Panc1 (cell line): ENCODE results near the gene CKAP5. TPM values are rescaled to one million over a fixed set of nuclear protein-coding genes. Genes with fewer than 3 reads are reported as not detected.

Experiments used
- ATAC-seq: fragments of 200-7000 bp; cut with Tn5 transposase; 2 replicates; pipeline ENCODE4 v1.9.1; 2020; ENCODE audit warnings: mild to moderate bottlenecking, moderate library complexity
- BruUV-seq: library from RNA; stranded (reverse); fragments of 400-500 nt; replicated peaks from 2 replicates; lab custom pipeline; 2021; lab: Mats Ljungman, UMichigan
- CTCF ChIA-PET: fragments of 300-600 bp; sonication (Branson Sonifier 250); formaldehyde crosslinking; loops from one replicate; lab custom pipeline; 2022; ENCODE audit warnings: antibody characterized with exemption; lab: Charles Lee
- POLR2A ChIA-PET: fragments of 300-600 bp; sonication (Branson Sonifier 250); formaldehyde crosslinking; loops from one replicate; lab custom pipeline; 2022; ENCODE audit warnings: antibody characterized with exemption; lab: Charles Lee
- DNase-seq: peaks from one replicate; pipeline ENCODE4 v3.0.0-alpha.2; 2010; ENCODE audit warnings: low read depth, low spot score
- H3K27ac ChIP-seq: 2 replicates; pipeline ENCODE4 v1.5.1; 2011; ENCODE audit warnings: mild to moderate bottlenecking, low read length, inconsistent platforms
- H3K27me3 ChIP-seq: fragments of 200-500 bp; sonication (Bioruptor generic); 2 replicates; pipeline ENCODE4 v1.6.0; 2014; ENCODE audit warnings: low read length, inconsistent platforms; ENCODE audit not compliant: control insufficient read depth, insufficient read depth
- H3K36me3 ChIP-seq: fragments of 200-500 bp; sonication (Bioruptor generic); 2 replicates; pipeline ENCODE4 v1.5.1; 2014; ENCODE audit warnings: inconsistent platforms, mild to moderate bottlenecking, low read length, moderate library complexity; ENCODE audit not compliant: control insufficient read depth, insufficient read depth
- H3K4me1 ChIP-seq: 2 replicates; pipeline ENCODE4 v1.5.1; 2011; ENCODE audit warnings: inconsistent platforms, mild to moderate bottlenecking, low read length, moderate library complexity; ENCODE audit not compliant: control insufficient read depth, insufficient read depth
- H3K4me3 ChIP-seq, 2 experiments: 2 replicates each; pipeline ENCODE4 v1.5.1; 2011 to 2012; ENCODE audit warnings: low read depth in 2 of 2, low read length in 2 of 2, mild to moderate bottlenecking in 2 of 2, inconsistent platforms in 1 of 2, moderate library complexity in 1 of 2
- H3K9me3 ChIP-seq: fragments of 200-500 bp; sonication (Bioruptor generic); 2 replicates; pipeline ENCODE4 v1.5.1; 2014; ENCODE audit warnings: low read depth, mild to moderate bottlenecking, inconsistent platforms, low read length, moderate library complexity; ENCODE audit not compliant: control insufficient read depth, insufficient read depth
- CTCF ChIP-seq: fragments of 450-650 bp; IDR thresholded peaks from 2 replicates; pipeline ENCODE4 v1.5.1; 2017; ENCODE audit warnings: mild to moderate bottlenecking
- POLR2AphosphoS5 ChIP-seq: IDR thresholded peaks from 2 replicates; pipeline ENCODE4 v1.6.1; 2012; ENCODE audit warnings: mild to moderate bottlenecking, low read depth, low read length, moderate library complexity
- REST ChIP-seq, 2 experiments: IDR thresholded peaks; 2 replicates each; pipeline ENCODE4 v1.6.1; 2011 to 2012; ENCODE audit warnings: low read depth in 2 of 2, control low read depth in 1 of 2, low read length in 1 of 2, mild to moderate bottlenecking in 1 of 2, moderate library complexity in 1 of 2; ENCODE audit not compliant: insufficient read depth in 1 of 2
- SIN3A ChIP-seq: IDR thresholded peaks from 2 replicates; pipeline ENCODE4 v1.6.1; 2012; ENCODE audit warnings: low read depth, mild to moderate bottlenecking, low read length, moderate library complexity, borderline replicate concordance; ENCODE audit not compliant: insufficient read depth
- TCF7L2 ChIP-seq: IDR thresholded peaks from 2 replicates; pipeline ENCODE4 v1.6.1; 2011; ENCODE audit warnings: mild to moderate bottlenecking, low read depth, low read length, inconsistent platforms
- in situ Hi-C: cut with HindIII; loops from 2 replicates; pipeline ENCODE4 v1.10.0; 2016; ENCODE audit warnings: low sequenced_read_pairs, low pct_unique_long_range_greater_than_20kb
- intact Hi-C: fragments of 100-400 bp; cut with micrococcal nuclease; formaldehyde crosslinking; loops from one replicate; pipeline ENCODE4 v1.10.0; 2022; ENCODE audit not compliant: unreplicated experiment
- total RNA-seq: library from RNA; stranded (reverse); gene quantifications from one replicate; pipeline ENCODE4 v1.2.1, GENCODE V29; 2021; ENCODE audit not compliant: unreplicated experiment

The CKAP5 gene
- total RNA-seq, 1 experiment from 2014 or later = 191 TPM

GRCh38 chr11:46892838-46893237 lies 46.8 kb upstream of the CKAP5 start:
- TF ChIP-seq TCF7L2 = no peak
- TF ChIP-seq POLR2AphosphoS5 = no peak
- no peak for TF ChIP-seq SIN3A
- no peak for TF ChIP-seq REST (IDR thresholded peaks at IDR 0.05; ENCODE audit: insufficient read depth in 1 of 2, low read depth in 2 of 2, low read length in 1 of 2)
- no peak for TF ChIP-seq CTCF
- no peaks in the 10 kb centered on the region for H3K27me3 ChIP-seq
- ChIA-PET CTCF (no interaction called here), POLR2A (no interaction called here)
- H3K9me3 ChIP-seq = no peaks in the 10 kb centered on the region
- ATAC-seq (no peak), DNase-seq (no peak)
- intact Hi-C loops (no loop called here), in situ Hi-C loops (no loop called here)
- no peak overlapping the region for H3K27ac ChIP-seq
- H3K4me3 ChIP-seq = no peak overlapping the region
- no TSS peak for BruUV-seq
- H3K4me1 ChIP-seq = no peaks in the 10 kb centered on the region
- no peaks in the 10 kb centered on the region for H3K36me3 ChIP-seq

GRCh38 chr11:46892109-46892508 lies 46.0 kb upstream of the CKAP5 start:
- in situ Hi-C loops = no loop called here
- Histone ChIP-seq H3K36me3 (no peaks in the 10 kb centered on the region), H3K27ac (no peak overlapping the region), H3K9me3 (no peaks in the 10 kb centered on the region), H3K4me1 (no peaks in the 10 kb centered on the region), H3K4me3 (no peak overlapping the region), H3K27me3 (no peaks in the 10 kb centered on the region)
- DNase-seq (no peak), ATAC-seq (no peak)
- ChIA-PET CTCF (no interaction called here), POLR2A (no interaction called here)
- TF ChIP-seq TCF7L2 = no peak
- no peak for TF ChIP-seq POLR2AphosphoS5
- TF ChIP-seq CTCF = no peak
- no peak for TF ChIP-seq SIN3A
- TF ChIP-seq REST (IDR thresholded peaks at IDR 0.05; ENCODE audit: insufficient read depth in 1 of 2, low read depth in 2 of 2, low read length in 1 of 2) = no peak
- intact Hi-C loops = no loop called here
- BruUV-seq = no TSS peak
